ENCODE measurements around the gene POGK.
"Not testable (repeated sequence)": the region's sequence is repeated elsewhere in the genome, so short reads cannot be mapped to it uniquely, and the experiment has no call there.

Gene POGK

DNA sequence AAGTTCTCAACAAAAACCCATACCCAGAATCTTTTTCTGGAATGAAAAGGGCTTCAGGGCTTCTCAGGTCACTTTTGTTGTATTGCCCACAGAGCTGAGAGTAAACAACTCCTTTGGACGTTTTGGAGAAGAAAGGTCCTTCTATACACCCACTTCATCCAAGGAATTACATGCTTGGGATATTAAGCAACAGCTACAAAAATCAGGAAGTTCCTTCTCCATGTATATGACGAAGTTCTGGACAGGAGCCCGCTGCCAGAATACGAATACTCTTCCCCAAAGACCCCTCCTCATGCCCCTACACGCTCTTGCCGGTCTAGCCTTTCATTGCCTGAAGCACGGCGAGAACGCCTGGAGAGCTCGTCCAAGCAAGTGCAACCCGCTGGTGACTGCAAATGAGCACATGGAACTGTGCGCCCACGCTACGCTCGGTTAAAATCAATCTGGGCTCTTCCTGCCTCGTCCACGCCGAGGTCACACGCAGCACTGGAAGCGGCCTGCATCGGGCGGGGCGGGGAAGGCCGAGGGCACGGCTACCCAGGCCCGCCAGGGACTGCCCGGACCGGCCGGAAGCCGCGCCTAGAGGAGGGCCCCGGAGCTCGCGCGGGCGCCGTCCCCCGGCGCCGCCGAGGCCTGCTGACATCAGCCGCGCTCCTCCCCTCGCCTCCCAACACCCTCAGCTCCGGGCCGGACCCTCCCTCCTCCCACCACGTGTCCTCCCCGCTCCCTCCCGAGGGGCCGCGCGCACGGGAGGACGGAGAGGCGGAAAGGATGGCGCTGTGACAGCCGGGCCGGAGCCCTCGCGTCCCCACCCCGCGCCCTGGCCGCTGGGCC lies at the start of gene POGK:
Gene POGK (plus strand): TSS at position 710 of the 834 bp plus-strand sequence. CDS start 1,482 bp downstream, outside the sequence.
- DNase-seq = peak; percentile 52

DNA sequence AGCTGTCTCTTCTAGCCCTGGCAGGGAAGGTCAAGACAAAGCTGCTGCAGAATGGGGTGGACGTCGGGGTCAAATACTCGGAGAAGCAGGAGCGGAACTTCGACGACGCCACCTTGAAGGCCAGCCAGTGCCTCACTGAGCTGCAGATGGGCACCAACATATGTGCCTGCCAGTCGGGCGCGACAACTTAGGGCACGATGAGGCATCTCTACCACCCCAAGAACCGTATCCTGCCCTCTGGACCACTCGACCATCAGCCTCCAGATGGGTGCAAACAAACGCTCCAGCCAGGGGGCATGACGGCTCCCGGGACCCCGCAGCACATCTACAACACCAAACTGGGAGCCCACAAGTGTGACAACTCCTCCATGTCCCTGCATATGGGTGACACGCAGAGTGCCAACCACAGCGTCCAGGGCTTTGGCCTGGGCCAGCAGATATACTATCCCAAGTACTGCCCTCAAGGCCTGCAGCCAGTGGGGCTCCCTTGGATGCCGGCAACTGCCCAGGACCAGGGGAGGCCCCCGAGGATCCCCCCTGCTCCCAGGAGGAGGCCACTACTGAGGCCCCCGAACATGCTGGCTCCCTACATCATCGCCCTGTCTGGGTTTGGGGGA lies 42.5 kb upstream of the POGK start:
- no peak for DNase-seq

GRCh38 chr1:166808952-166809351 lies 30.3 kb upstream of the POGK start:
- DNase-seq = no peak

- no peak for DNase-seq
Measured at GRCh38 chr1:166811691-166812090, 27.6 kb upstream of the POGK start.

GRCh38 chr1:166813508-166814223 lies 25.6 kb upstream of the POGK start:
- DNase-seq = no peak

GRCh38 chr1:166814611-166815010 lies 24.7 kb upstream of the POGK start:
- no peak for DNase-seq

DNA sequence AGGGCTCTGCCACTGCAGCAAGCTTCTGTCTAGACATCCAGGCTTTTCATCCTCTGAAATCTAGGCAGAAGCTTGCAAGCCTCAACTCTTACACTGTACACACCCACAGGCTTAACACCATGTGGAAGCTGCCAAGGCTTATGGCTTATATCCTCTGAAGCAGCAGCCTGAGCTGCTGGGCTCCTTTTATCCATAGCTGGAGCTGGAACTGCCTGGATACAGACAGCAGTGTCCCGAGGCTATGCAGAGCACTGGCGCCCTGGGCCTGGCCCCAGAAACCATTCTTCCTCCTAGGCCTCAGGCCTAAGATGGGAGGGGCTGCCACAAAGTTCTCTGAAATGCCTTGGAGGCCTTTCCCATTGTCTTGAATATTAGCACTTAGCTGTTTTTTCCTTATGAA lies 19.3 kb upstream of the POGK start:
- no peak for DNase-seq

DNA sequence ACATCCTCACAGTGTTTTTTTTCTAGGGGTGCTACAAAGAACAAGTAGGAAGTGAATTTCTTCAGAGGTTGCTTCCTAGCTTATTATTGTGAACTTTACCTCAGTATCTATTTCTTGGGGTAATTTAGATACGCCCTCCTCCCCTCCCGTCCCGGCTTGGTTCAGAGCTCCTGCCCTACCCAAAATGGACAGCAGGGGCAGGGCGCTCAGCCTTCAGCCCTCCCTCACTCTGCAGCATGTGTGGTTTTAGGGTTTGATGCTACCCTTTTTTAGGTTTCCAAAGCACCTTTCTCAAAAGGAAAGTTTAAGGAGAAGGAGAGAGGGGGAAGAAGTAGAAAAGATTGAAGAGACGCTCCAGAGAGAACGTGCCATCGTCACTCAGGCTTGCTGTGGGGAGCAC lies 16.9 kb upstream of the POGK start:
- DNase-seq = no peak

DNA sequence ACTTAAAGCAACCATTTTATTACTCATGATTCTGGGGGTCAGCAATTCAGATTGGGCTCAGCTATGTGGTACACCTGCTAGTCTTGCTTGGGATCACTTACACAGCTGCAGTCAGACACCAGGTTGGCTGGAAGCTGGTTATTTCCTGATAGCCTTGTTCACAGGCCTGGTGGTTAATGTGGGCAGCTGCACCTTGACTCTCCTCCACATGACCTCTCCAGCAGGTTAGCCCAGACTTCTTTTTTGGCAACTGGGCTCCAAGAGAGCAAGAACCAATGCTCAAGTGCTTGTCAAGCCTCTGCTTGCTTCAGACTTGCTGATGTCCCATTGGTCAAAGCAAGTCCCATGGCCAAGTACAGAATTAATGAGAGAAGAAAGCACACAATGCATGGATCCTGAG lies 11.8 kb upstream of the POGK start:
- no peak for DNase-seq

DNA sequence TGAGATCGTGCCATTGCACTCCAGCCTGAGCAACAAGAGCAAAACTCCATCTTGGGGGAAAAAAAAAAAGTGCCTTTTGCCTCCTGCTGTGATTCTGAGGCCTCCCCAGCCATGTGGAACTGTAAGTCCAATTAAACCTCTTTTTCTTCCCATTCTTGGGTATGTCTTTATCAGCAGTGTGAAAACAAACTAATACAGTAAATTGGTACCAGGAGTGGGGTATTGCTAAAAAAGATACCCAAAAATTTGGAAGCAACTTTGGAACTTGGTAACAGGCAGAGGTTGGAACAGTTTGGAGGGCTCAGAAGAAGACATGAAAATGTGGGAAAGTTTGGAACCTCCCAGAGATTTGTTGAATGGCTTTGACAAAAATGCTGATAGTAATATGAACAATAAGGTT lies 9.5 kb upstream of the POGK start:
- not testable (repeated sequence) for DNase-seq

- DNase-seq = no peak
Measured at GRCh38 chr1:166836733-166837132, 2.5 kb upstream of the POGK start.

GRCh38 chr1:166839600-166840308 lies 479 bp downstream of the POGK start:
- no peak for DNase-seq

DNA sequence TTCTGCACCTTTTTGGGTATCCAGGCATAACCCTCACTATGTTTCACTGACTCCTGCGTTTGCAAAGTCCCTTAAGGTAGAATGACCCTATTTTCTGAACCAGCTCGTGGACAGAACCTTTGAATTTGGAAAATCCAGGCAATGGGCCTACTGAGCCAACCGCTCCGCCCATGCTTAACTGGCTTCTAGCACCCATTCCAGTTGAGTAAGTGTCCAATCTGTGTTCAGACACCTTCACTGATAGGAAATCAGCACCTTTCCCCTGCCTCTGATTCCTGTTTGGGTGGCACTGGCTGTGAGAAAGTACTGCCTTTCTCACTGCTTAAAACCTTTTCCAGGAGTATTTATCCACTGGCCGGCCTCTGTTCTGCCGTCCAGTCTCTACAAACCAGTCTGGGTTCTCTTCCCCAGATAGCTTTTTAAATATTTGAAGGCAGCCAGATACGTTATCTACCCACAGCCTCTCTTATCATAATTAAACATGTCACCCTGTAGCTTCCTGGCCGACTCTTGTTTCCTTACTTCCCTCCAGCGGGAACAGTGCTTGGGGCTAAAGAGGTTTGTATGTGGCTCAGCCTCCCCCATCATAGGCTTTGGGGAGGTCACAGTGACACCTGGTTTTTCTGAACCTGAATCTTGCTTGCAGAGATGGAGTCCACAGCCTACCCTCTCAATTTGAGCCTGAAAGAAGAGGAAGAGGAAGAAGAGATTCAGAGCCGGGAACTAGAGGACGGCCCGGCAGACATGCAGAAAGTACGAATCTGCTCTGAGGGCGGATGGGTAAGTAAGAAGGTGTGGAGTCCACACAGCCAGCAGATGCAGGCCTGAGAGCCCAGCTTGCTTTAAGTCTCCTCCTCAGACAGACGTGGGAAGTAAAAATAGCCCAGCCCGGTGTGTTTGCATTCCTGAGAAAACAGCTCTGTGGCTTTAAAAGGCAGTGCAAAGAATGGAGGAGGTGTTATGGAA lies 1.3 kb downstream of the POGK start:
- DNase-seq = no peak

- DNase-seq = no peak
Measured at GRCh38 chr1:166843322-166843721, 4.0 kb downstream of the POGK start.

- DNase-seq = no peak
Measured at GRCh38 chr1:166843769-166844596, 4.7 kb downstream of the POGK start.

DNA sequence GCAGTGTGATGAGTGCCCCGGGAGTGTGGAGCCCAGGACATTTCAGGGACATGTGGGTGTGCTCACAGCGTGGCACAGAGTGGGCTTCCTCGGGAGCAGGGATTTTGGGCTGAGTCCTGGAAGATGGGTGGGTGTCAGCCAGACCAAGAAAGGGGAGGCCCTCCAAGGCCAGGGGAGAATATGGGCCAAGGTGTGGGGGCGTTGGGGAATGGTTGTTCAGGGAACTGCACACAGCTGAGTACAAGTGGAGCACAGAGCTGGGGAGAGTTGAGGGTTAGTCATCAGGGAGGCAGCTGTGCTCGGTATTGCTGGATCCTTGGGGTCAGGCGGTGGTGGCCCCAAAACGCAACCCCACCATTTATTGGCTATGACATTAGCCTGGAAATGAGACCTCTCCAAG lies 5.5 kb downstream of the POGK start:
- no peak for DNase-seq

- no peak for DNase-seq
Measured at GRCh38 chr1:166848193-166848592, 8.9 kb downstream of the POGK start.

DNA sequence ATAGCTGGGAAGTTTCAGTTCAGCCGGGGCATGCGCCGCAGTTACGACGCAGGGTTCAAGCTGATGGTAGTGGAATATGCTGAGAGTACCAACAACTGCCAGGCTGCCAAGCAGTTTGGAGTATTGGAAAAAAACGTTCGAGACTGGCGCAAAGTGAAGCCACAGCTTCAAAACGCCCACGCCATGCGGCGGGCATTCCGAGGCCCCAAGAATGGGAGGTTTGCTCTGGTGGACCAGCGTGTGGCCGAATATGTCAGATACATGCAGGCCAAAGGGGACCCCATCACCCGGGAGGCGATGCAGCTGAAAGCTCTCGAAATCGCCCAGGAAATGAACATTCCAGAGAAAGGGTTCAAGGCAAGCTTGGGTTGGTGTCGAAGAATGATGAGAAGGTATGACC lies 9.9 kb downstream of the POGK start:
- DNase-seq = no peak

GRCh38 chr1:166852918-166853317 lies 13.6 kb downstream of the POGK start:
- DNase-seq = no peak

- DNase-seq = no peak
Measured at GRCh38 chr1:166855558-166855957, 16.3 kb downstream of the POGK start.

GRCh38 chr1:166857995-166858394 lies 18.7 kb downstream of the POGK start:
- DNase-seq = no peak

Data from SIG-M5 (cell line).